CD14-positive monocyte (primary cell): Measurements from ENCODE around the gene MICB. TPM values are rescaled to one million over a fixed set of nuclear protein-coding genes. Genes with fewer than 3 reads are reported as not detected.

Experiments
- DNase-seq, 3 donors: peaks; one replicate each; pipeline ENCODE4 v3.0.0-alpha.2; 2011 to 2022
- H2AFZ ChIP-seq: 2 replicates; pipeline ENCODE4 v1.6.0; 2012; ENCODE audit warnings: mild to moderate bottlenecking, low read depth, low read length, inconsistent platforms; ENCODE audit not compliant: insufficient read depth, poor library complexity, severe bottlenecking
- H3K27ac ChIP-seq, 2 donors: 1 replicate in 1 of 2; 2 replicates in 1 of 2; pipeline ENCODE4 v1.5.1; 2012 to 2013; ENCODE audit warnings: low read length in 2 of 2, control low read depth in 1 of 2, inconsistent platforms in 1 of 2, low read depth in 1 of 2, mild to moderate bottlenecking in 1 of 2
- H3K27me3 ChIP-seq, 2 donors: one replicate each; pipeline versions ENCODE4 v1.6.0 to v1.6.1; 2011 to 2013; ENCODE audit warnings: low read length in 2 of 2; ENCODE audit not compliant: control insufficient read depth in 2 of 2, insufficient read depth in 2 of 2
- H3K36me3 ChIP-seq, 2 donors: replicated peaks in 1 of 2; 1 replicate in 1 of 2; 2 replicates in 1 of 2; pipeline versions ENCODE4 v1.5.1 to v1.6.1; 2012 to 2013; ENCODE audit warnings: low read length in 2 of 2, control low read depth in 1 of 2, inconsistent platforms in 1 of 2, mild to moderate bottlenecking in 1 of 2; ENCODE audit not compliant: insufficient read depth in 2 of 2, control insufficient read depth in 1 of 2
- H3K4me1 ChIP-seq, 2 donors: 1 replicate in 1 of 2; 2 replicates in 1 of 2; pipeline versions ENCODE4 v1.5.1 to v1.6.1; 2012 to 2013; ENCODE audit warnings: low read length in 2 of 2, control low read depth in 1 of 2, inconsistent platforms in 1 of 2, mild to moderate bottlenecking in 1 of 2, moderate library complexity in 1 of 2; ENCODE audit not compliant: insufficient read depth in 2 of 2, control insufficient read depth in 1 of 2
- H3K4me2 ChIP-seq: replicated peaks from 2 replicates; pipeline ENCODE3; 2012; ENCODE audit warnings: low read length, moderate library complexity, mild to moderate bottlenecking; ENCODE audit not compliant: poor library complexity, severe bottlenecking; ENCODE audit errors: extremely low read depth
- H3K4me3 ChIP-seq, 3 experiments: fragments of 200-600 bp in 1 of 3; sonication (generic) in 1 of 3; replicated peaks in 1 of 3; 1 replicate in 2 of 3; 2 replicates in 1 of 3; pipeline ENCODE4 v1.5.1; 2011 to 2013; ENCODE audit warnings: low read length in 3 of 3, mild to moderate bottlenecking in 3 of 3, control low read depth in 2 of 3, low read depth in 2 of 3, inconsistent platforms in 1 of 3, moderate library complexity in 1 of 3
- H3K79me2 ChIP-seq: 2 replicates; pipeline ENCODE4 v1.6.0; 2012; ENCODE audit warnings: mild to moderate bottlenecking, control low read depth, inconsistent platforms, low read length, moderate library complexity; ENCODE audit not compliant: insufficient read depth
- H3K9ac ChIP-seq: 2 replicates; pipeline ENCODE4 v1.6.0; 2017; ENCODE audit warnings: low read length, mild to moderate bottlenecking; ENCODE audit not compliant: insufficient read depth, poor library complexity, severe bottlenecking
- H3K9me3 ChIP-seq, 2 donors: replicated peaks in 1 of 2; 1 replicate in 1 of 2; 2 replicates in 1 of 2; pipeline versions ENCODE4 v1.5.1 to v1.6.1; 2012 to 2013; ENCODE audit warnings: low read length in 2 of 2, control low read depth in 1 of 2; ENCODE audit not compliant: control insufficient read depth in 1 of 2, insufficient read depth in 1 of 2
- H4K20me1 ChIP-seq: 2 replicates; pipeline ENCODE4 v1.6.0; 2012; ENCODE audit warnings: mild to moderate bottlenecking, low read length, control low read depth, moderate library complexity; ENCODE audit not compliant: insufficient read depth
- H3K27ac Mint-ChIP-seq, 7 donors: one replicate each; pipeline ENCODE4 v1.8.0; 2020; ENCODE audit warnings: mild to moderate bottlenecking in 7 of 7, mixed read lengths in 7 of 7, moderate library complexity in 6 of 7, inconsistent platforms in 2 of 7
- H3K27me3 Mint-ChIP-seq, 3 donors: one replicate each; pipeline ENCODE4 v1.8.0; 2021 to 2022; ENCODE audit warnings: low read depth in 3 of 3, mild to moderate bottlenecking in 3 of 3, mixed read lengths in 3 of 3, moderate library complexity in 3 of 3, inconsistent platforms in 1 of 3
- H3K36me3 Mint-ChIP-seq, 2 donors: one replicate each; pipeline ENCODE4 v1.8.0; 2020; ENCODE audit warnings: mixed read lengths in 2 of 2, inconsistent platforms in 1 of 2, mild to moderate bottlenecking in 1 of 2
- H3K4me1 Mint-ChIP-seq: one replicate; pipeline ENCODE4 v1.8.0; 2020; ENCODE audit warnings: mild to moderate bottlenecking, mixed read lengths
- H3K4me3 Mint-ChIP-seq, 2 donors: one replicate each; pipeline ENCODE4 v1.8.0; 2020; ENCODE audit warnings: mild to moderate bottlenecking in 2 of 2, mixed read lengths in 2 of 2, moderate library complexity in 1 of 2
- H3K9me3 Mint-ChIP-seq, 7 donors: one replicate each; pipeline ENCODE4 v1.8.0; 2020 to 2022; ENCODE audit warnings: mixed read lengths in 7 of 7, mild to moderate bottlenecking in 6 of 7, moderate library complexity in 6 of 7, inconsistent platforms in 2 of 7
- WGBS: methylation state at CpG from one replicate; pipeline ENCODE4 v1.1.5; 2013; ENCODE audit warnings: missing lambda C conversion rate; ENCODE audit not compliant: insufficient coverage; 5-methylcytosine and 5-hydroxymethylcytosine counted together
- intact Hi-C, 2 donors: fragments of 100-400 bp; cut with micrococcal nuclease; formaldehyde crosslinking; loops; one replicate each; pipeline versions ENCODE4 v1.15.0 to v1.15.1; 2023
- polyA plus RNA-seq, 3 donors: library from polyadenylated mRNA; depleted of rRNA in 1 of 3; unstranded in 2 of 3; stranded (reverse) in 1 of 3; fragments of 300-500 nt in 2 of 3; fragments of >200 nt in 1 of 3; fragmentation: Illumina TruSeq in 2 of 3; gene quantifications; 1 replicate in 2 of 3; 2 replicates in 1 of 3; pipeline ENCODE4 v1.2.3, GENCODE V29; 2012 to 2021
- TF ChIP-seq, protein P1 (sequence below): fragments of 200-600 bp; IDR thresholded peaks from one replicate; pipeline ENCODE4 v1.8.0; 2022; ENCODE audit warnings: antibody characterized with exemption, mild to moderate bottlenecking

MICB gene
- polyA plus RNA-seq, 3 donors: 8.1 to 34.8 (median 11.4) TPM

DNA sequence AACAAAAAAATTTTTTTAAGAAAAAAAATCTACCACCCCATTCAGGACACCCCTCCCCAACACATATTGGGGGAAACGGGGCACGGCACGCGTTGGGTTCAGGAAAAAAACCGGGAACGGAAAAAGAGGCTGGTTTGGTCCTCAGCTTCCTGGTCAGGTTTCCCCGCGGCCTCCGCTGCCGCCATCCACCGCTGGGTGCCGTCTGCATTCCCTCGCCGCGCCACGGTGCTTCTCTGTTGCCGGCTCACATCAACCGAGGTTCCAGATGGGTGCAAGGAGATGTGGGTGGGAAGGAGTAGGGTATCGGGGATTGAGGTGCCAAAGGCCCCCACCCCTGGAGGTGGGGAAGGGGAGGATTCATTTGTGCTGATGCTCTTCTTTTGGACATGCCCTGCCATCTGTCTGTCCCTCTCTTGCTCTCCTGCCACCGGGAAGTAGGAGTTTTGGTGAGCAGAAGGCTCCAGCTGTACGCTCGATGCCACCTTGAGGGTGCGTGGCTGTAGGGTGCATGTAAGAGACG, 36.6 kb downstream of the MICB start:
- Mint-ChIP-seq H3K27ac (peak overlapping the region in 1 of 7 donors; percentile 56), H3K4me3 (no peak overlapping the region), H3K36me3 (peaks cover 89 to 99% of the 10 kb centered on the region in 2 donors), H3K9me3 (no peaks in the 10 kb centered on the region), H3K4me1 (peaks cover 14% of the 10 kb centered on the region), H3K27me3 (no peaks in the 10 kb centered on the region)
- Histone ChIP-seq H3K79me2 (peaks cover 76% of the 10 kb centered on the region), H3K4me2 (no peak overlapping the region), H3K9ac (no peak overlapping the region), H3K4me3 (no peak overlapping the region), H2AFZ (no peak overlapping the region), H3K27me3 (no peaks in the 10 kb centered on the region), H3K9me3 (no peaks in the 10 kb centered on the region), H3K27ac (no peak overlapping the region), H3K4me1 (peaks cover 10 to 11% of the 10 kb centered on the region in 2 donors), H3K36me3 (peaks cover 98 to 100% of the 10 kb centered on the region in 2 donors), H4K20me1 (peaks cover 100% of the 10 kb centered on the region)
- no peak for DNase-seq
- TF ChIP-seq, protein P1, sequence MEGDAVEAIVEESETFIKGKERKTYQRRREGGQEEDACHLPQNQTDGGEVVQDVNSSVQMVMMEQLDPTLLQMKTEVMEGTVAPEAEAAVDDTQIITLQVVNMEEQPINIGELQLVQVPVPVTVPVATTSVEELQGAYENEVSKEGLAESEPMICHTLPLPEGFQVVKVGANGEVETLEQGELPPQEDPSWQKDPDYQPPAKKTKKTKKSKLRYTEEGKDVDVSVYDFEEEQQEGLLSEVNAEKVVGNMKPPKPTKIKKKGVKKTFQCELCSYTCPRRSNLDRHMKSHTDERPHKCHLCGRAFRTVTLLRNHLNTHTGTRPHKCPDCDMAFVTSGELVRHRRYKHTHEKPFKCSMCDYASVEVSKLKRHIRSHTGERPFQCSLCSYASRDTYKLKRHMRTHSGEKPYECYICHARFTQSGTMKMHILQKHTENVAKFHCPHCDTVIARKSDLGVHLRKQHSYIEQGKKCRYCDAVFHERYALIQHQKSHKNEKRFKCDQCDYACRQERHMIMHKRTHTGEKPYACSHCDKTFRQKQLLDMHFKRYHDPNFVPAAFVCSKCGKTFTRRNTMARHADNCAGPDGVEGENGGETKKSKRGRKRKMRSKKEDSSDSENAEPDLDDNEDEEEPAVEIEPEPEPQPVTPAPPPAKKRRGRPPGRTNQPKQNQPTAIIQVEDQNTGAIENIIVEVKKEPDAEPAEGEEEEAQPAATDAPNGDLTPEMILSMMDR: no peak
- intact Hi-C loops: no loop called here
- WGBS: 93% methylated on average over 22 of the region's 24 CpGs

DNA sequence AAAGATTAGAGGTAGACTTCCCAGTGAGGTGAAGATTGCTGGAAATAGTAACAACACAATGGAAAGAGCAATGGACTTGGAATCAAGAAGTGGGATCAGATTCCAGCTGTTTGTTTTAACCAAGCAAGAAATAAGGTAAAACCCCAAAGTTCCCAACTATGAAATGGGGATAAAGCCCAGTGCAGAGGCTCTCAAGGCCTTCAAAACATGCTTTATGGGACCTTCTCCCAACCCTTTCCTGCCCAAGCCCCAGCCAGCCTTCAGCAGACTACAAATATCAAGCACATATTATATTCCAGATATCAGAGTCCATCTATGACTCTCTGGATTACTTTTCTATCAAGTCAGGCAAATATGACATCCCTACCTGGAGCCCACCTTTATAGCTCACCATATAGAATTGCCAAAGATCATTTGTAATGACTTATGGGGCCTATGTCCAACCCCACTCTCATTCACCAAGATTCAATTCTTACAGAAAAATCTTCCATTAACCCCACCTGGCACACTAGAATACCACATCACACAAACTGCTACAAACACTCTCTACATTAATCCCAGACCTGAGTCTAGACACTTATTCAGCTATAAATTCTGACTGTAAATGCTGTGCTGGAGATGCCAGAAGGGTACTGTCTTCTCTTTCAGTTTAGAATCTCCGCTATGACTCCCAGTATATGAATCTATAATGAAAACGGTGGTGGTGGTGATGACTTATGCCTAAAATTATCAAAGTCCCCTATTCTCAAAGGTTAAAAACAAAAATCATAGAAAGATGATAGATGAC, 37.8 kb downstream of the MICB start:
- Mint-ChIP-seq H3K4me1 (peaks cover 25% of the 10 kb centered on the region), H3K27ac (peak overlapping the region in 1 of 7 donors; percentile 22), H3K36me3 (peaks cover 87 to 97% of the 10 kb centered on the region in 2 donors), H3K4me3 (no peak overlapping the region), H3K27me3 (no peaks in the 10 kb centered on the region), H3K9me3 (no peaks in the 10 kb centered on the region)
- Histone ChIP-seq H3K9ac (no peak overlapping the region), H3K9me3 (no peaks in the 10 kb centered on the region), H3K4me3 (no peak overlapping the region), H3K4me2 (no peak overlapping the region), H3K27me3 (no peaks in the 10 kb centered on the region), H3K4me1 (peaks cover 22 to 23% of the 10 kb centered on the region in 2 donors), H3K79me2 (peaks cover 88% of the 10 kb centered on the region), H4K20me1 (peaks cover 100% of the 10 kb centered on the region), H3K27ac (no peak overlapping the region), H3K36me3 (peaks cover 94 to 97% of the 10 kb centered on the region in 2 donors), H2AFZ (no peak overlapping the region)
- TF ChIP-seq, protein P1: no peak
- DNase-seq: no peak
- intact Hi-C loops: no loop called here
- no CpG with 5 or more reads among the region's 2 CpGs for WGBS
